H4 (cell line): Measurements from ENCODE around the gene PAFAH2. TPM values are rescaled to one million over a fixed set of nuclear protein-coding genes. Genes with fewer than 3 reads are reported as not detected.

Experiments
- DNase-seq: peaks from one replicate; pipeline ENCODE4 v3.0.0-alpha.2; 2015; ENCODE audit warnings: low spot score
- total RNA-seq: library from RNA; depleted of rRNA; stranded (reverse); fragments of >200 nt; shearing (Covaris generic); gene quantifications from 2 replicates; pipeline ENCODE4 v1.2.3, GENCODE V29; 2014

The PAFAH2 gene
- total RNA-seq, 1 experiment from 2014 or later: 8.3 TPM

- no peak for DNase-seq
These were observed 16.3 kb upstream of the PAFAH2 start for GRCh38 chr1:26014179-26014578.

- DNase-seq: no peak
These were observed 15.0 kb upstream of the PAFAH2 start for GRCh38 chr1:26012864-26013263.

- no peak for DNase-seq
These were observed 13.0 kb upstream of the PAFAH2 start for GRCh38 chr1:26010825-26011224.

- DNase-seq: no peak
These were observed 12.1 kb upstream of the PAFAH2 start for GRCh38 chr1:26009796-26010447.

- no peak for DNase-seq
These were observed 8.8 kb upstream of the PAFAH2 start for GRCh38 chr1:26006710-26007109.

GRCh38 chr1:26005434-26006105 is 7.7 kb upstream of the PAFAH2 start:
- no peak for DNase-seq

GRCh38 chr1:26003756-26004155 is 5.9 kb upstream of the PAFAH2 start:
- no peak for DNase-seq

GRCh38 chr1:26003262-26003661 is 5.4 kb upstream of the PAFAH2 start:
- no peak for DNase-seq

- no peak for DNase-seq
These were observed 1.4 kb upstream of the PAFAH2 start for GRCh38 chr1:25999041-25999800.

- DNase-seq: no peak
These were observed 666 bp downstream of the PAFAH2 start for GRCh38 chr1:25996966-25997827.

GRCh38 chr1:25994402-25995150 is 3.3 kb downstream of the PAFAH2 start:
- DNase-seq: no peak

GRCh38 chr1:25993197-25993951 is 4.5 kb downstream of the PAFAH2 start:
- no peak for DNase-seq

- no peak for DNase-seq
These were observed 5.1 kb downstream of the PAFAH2 start for GRCh38 chr1:25992689-25993171.

- DNase-seq: no peak
These were observed 5.8 kb downstream of the PAFAH2 start for GRCh38 chr1:25991937-25992688.

GRCh38 chr1:25990702-25991395 is 7.0 kb downstream of the PAFAH2 start:
- DNase-seq: no peak

- DNase-seq: no peak
These were observed 7.6 kb downstream of the PAFAH2 start for GRCh38 chr1:25990251-25990650.

GRCh38 chr1:25989440-25990234 is 8.2 kb downstream of the PAFAH2 start:
- DNase-seq: no peak

- DNase-seq: no peak
These were observed 9.9 kb downstream of the PAFAH2 start for GRCh38 chr1:25987951-25988350.
